Measurements from ENCODE around the gene BEND3. TPM values are rescaled to one million over a fixed set of nuclear protein-coding genes. Genes with fewer than 3 reads are reported as not detected.
"Not testable (repeated sequence)": the region's sequence is repeated elsewhere in the genome, so short reads cannot be mapped to it uniquely, and the experiment has no call there.

The BEND3 gene
- total and polyA plus RNA-seq, 7 donors: 0.60 to 2.8 (median 1.1) TPM

DNA sequence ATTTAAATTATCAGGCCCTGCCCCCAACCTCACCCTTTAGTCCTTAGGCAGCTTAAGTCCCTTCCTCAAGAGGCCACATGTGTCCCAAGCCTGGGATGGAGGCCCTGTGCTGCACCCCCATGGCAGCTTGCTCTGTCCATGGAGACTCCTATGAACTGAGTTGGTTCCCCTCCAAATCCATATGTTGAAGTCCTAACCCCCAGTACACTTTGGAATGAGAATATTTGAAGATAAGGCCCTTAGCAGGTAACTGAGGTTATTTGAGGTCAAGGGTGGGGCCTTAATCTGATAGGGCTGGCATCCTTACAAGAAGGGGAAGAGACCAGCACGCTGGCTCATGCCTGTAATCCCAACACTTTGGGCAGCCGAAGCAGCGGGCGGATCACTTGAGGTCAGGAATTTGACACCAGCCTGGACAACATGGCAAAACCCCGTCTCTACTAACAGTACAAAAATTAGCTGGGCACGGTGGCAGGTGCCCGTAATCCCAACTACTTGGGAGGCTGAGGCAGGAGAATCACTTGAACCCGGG is 6.7 kb upstream of the BEND3 start:
- Histone ChIP-seq H3K4me3 (no peak overlapping the region), H3K27me3 (peaks cover 0 to 20% (median under 1%) of the 10 kb centered on the region in 3 donors), H3K36me3 (no peaks in the 10 kb centered on the region), H3K9me3 (no peaks in the 10 kb centered on the region), H3K27ac (no peak overlapping the region), H3K4me1 (no peaks in the 10 kb centered on the region)
- 70 to 80% methylated on average over 8 of the region's 8 CpGs for WGBS, 2 donors
- TF ChIP-seq POLR2A (IDR thresholded peaks at IDR 0.05): no peak
- no peak for TF ChIP-seq POLR2AphosphoS5 (IDR thresholded peaks at IDR 0.05)
- no peak for TF ChIP-seq CTCF (IDR thresholded peaks at IDR 0.05)
- TF ChIP-seq EP300 (IDR thresholded peaks at IDR 0.05): no peak
- intact Hi-C loops (cut with DNase I): no loop called here
- DNase-seq: no peak

- no peak for TF ChIP-seq EP300 (IDR thresholded peaks at IDR 0.05)
- TF ChIP-seq POLR2AphosphoS5 (IDR thresholded peaks at IDR 0.05): no peak
- TF ChIP-seq CTCF (IDR thresholded peaks at IDR 0.05): no peak
- no peak for TF ChIP-seq POLR2A (IDR thresholded peaks at IDR 0.05)
- Histone ChIP-seq H3K9me3 (no peaks in the 10 kb centered on the region), H3K27me3 (peaks cover 5 to 27% (median 7%) of the 10 kb centered on the region in 3 donors), H3K27ac (no peak overlapping the region), H3K4me1 (peaks cover 0 to 6% (median 5%) of the 10 kb centered on the region in 4 donors), H3K36me3 (no peaks in the 10 kb centered on the region), H3K4me3 (no peak overlapping the region)
- no peak for DNase-seq
- intact Hi-C loops (cut with DNase I): no loop called here
- 90 to 93% methylated on average over 6 of the region's 6 CpGs for whole genome bisulfite sequencing, 2 donors
These were observed 6.0 kb upstream of the BEND3 start for GRCh38 chr6:107121266-107121665.

GRCh38 chr6:107120404-107120803 is 5.1 kb upstream of the BEND3 start:
- no peaks in the 10 kb centered on the region for H3K36me3 ChIP-seq
- H3K27ac ChIP-seq: no peak overlapping the region
- peaks cover 5 to 30% (median 7%) of the 10 kb centered on the region in 3 donors for H3K27me3 ChIP-seq
- H3K9me3 ChIP-seq: no peaks in the 10 kb centered on the region
- TF ChIP-seq CTCF (IDR thresholded peaks at IDR 0.05) (no peak), POLR2AphosphoS5 (IDR thresholded peaks at IDR 0.05) (no peak)
- DNase-seq: no peak
- 88 to 97% methylated on average over 4 of the region's 4 CpGs for WGBS, 2 donors
- intact Hi-C loops (cut with DNase I): no loop called here
- peaks cover 0 to 14% (median 10%) of the 10 kb centered on the region in 4 donors for H3K4me1 ChIP-seq
- H3K4me3 ChIP-seq: no peak overlapping the region

DNA sequence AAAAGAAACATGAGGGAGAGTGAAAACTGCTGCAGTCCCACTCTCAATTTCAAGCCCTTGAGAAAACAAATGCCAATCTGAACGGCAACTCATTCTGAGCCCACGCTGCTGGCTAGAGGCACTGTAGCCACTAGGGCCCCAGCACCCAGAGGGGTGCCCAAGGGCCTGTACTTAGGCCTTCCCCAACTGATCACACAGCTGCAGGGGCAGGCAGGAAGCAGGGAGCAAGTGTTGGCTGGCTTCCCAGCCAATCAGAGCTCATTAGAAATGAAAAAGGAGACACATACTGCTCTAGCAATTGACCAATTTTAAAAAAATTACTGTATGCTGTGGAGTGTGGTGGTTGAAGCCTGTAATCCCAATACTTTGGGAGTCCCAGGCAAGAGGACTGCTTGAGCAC is 3.7 kb upstream of the BEND3 start:
- TF ChIP-seq POLR2A (IDR thresholded peaks at IDR 0.05) (no peak), EP300 (IDR thresholded peaks at IDR 0.05) (no peak), CTCF (IDR thresholded peaks at IDR 0.05) (no peak), POLR2AphosphoS5 (IDR thresholded peaks at IDR 0.05) (no peak)
- Histone ChIP-seq H3K27me3 (peaks cover 5 to 30% (median 7%) of the 10 kb centered on the region in 3 donors), H3K4me1 (peaks cover 0 to 15% (median 11%) of the 10 kb centered on the region in 4 donors), H3K9me3 (no peaks in the 10 kb centered on the region), H3K4me3 (no peak overlapping the region), H3K36me3 (no peaks in the 10 kb centered on the region), H3K27ac (no peak overlapping the region)
- DNase-seq: no peak
- intact Hi-C loops (cut with DNase I): loop anchor here (10.0 kb wide), 2 partner anchors 784 to 1976 kb away; partner anchors contain the start of genes CEP57L1 and SESN1
- 74 to 82% methylated on average over 2 of the region's 2 CpGs for WGBS, 2 donors

GRCh38 chr6:107118540-107118939 is 3.2 kb upstream of the BEND3 start:
- not testable (repeated sequence) for DNase-seq, H3K27ac ChIP-seq, H3K9me3 ChIP-seq, H3K4me3 ChIP-seq, H3K36me3 ChIP-seq
- intact Hi-C loops (cut with DNase I): loop anchor here (10.0 kb wide), 2 partner anchors 784 to 1976 kb away; partner anchors contain the start of genes CEP57L1 and SESN1
- Histone ChIP-seq H3K27me3 (peaks cover 5 to 30% (median 7%) of the 10 kb centered on the region in 3 donors), H3K4me1 (peaks cover 0 to 19% (median 16%) of the 10 kb centered on the region in 4 donors)
- WGBS, 2 donors: 77 to 91% methylated on average over 9 of the region's 9 CpGs

All from sigmoid colon (tissue), 7 donors.